Left ventricle myocardium inferior (tissue), 1 donor: ENCODE data around the gene TATDN2. TPM values are rescaled to one million over a fixed set of nuclear protein-coding genes. Genes with fewer than 3 reads are reported as not detected.
A peak's percentile ranks its signal among the peaks of the same experiment; 100 is the strongest.

Experiments
- DNase-seq: peaks from one replicate; pipeline ENCODE4 v3.0.0-alpha.2; 2020
- H3K27ac ChIP-seq: fragments of 200-600 bp; replicated peaks from 2 replicates; pipeline ENCODE4 v1.8.0; 2021
- H3K27me3 ChIP-seq: fragments of 200-600 bp; 2 replicates; pipeline ENCODE4 v1.8.0; 2021; ENCODE audit warnings: low read depth
- H3K36me3 ChIP-seq: fragments of 200-600 bp; 2 replicates; pipeline ENCODE4 v1.8.0; 2021
- H3K4me1 ChIP-seq: fragments of 200-600 bp; 2 replicates; pipeline ENCODE4 v1.8.0; 2021
- H3K4me3 ChIP-seq: fragments of 200-600 bp; 2 replicates; pipeline ENCODE4 v1.8.0; 2021; ENCODE audit warnings: mild to moderate bottlenecking, moderate library complexity
- H3K9me3 ChIP-seq: fragments of 200-600 bp; replicated peaks from 2 replicates; pipeline ENCODE4 v1.8.0; 2021
- CTCF ChIP-seq: fragments of 200-600 bp; IDR thresholded peaks from 2 replicates; pipeline ENCODE4 v1.8.0; 2021; ENCODE audit warnings: antibody characterized with exemption, mild to moderate bottlenecking, borderline replicate concordance
- intact Hi-C: fragments of 100-400 bp; cut with micrococcal nuclease; formaldehyde crosslinking; loops from one replicate; pipeline ENCODE4 v1.11.0; 2022
- total RNA-seq: library from RNA; stranded (reverse); fragmentation: NEBNext Ultra II Directional; extraction: Animal tissue kit (Norgen Biotek cat#: 25700); gene quantifications from one replicate; pipeline ENCODE4 v1.2.1, GENCODE V29; 2021
- donor health status: DM: no; HTN: yes; CAD: no; lungs with severe emphysema.

Gene TATDN2
- total RNA-seq, 1 donor from 2014 or later: 15.8 TPM

GRCh38 chr3:10240799-10241198 lies 7.5 kb upstream of the TATDN2 start:
- Histone ChIP-seq H3K27ac (no peak overlapping the region), H3K27me3 (no peaks in the 10 kb centered on the region), H3K36me3 (peaks cover 15% of the 10 kb centered on the region), H3K9me3 (peaks cover 16% of the 10 kb centered on the region), H3K4me3 (no peak overlapping the region), H3K4me1 (no peaks in the 10 kb centered on the region)
- TF ChIP-seq CTCF: no peak
- intact Hi-C loops: no loop called here
- DNase-seq: no peak

GRCh38 chr3:10242182-10243065 lies 5.8 kb upstream of the TATDN2 start:
- intact Hi-C loops: no loop called here
- peaks cover under 1% of the 10 kb centered on the region for H3K4me1 ChIP-seq
- TF ChIP-seq CTCF: no peak
- H3K27ac ChIP-seq: no peak overlapping the region
- no peaks in the 10 kb centered on the region for H3K27me3 ChIP-seq
- H3K9me3 ChIP-seq: peaks cover 22% of the 10 kb centered on the region
- no peak overlapping the region for H3K4me3 ChIP-seq
- H3K36me3 ChIP-seq: peaks cover 10% of the 10 kb centered on the region
- no peak for DNase-seq

GRCh38 chr3:10244009-10244408 lies 4.2 kb upstream of the TATDN2 start:
- Histone ChIP-seq H3K27me3 (no peaks in the 10 kb centered on the region), H3K4me3 (no peak overlapping the region), H3K9me3 (peaks cover 22% of the 10 kb centered on the region), H3K36me3 (peaks cover 3% of the 10 kb centered on the region), H3K4me1 (peaks cover 12% of the 10 kb centered on the region), H3K27ac (no peak overlapping the region)
- intact Hi-C loops: no loop called here
- TF ChIP-seq CTCF: no peak
- DNase-seq: no peak

GRCh38 chr3:10245081-10245712 lies 3.1 kb upstream of the TATDN2 start:
- no peaks in the 10 kb centered on the region for H3K27me3 ChIP-seq
- no peak overlapping the region for H3K27ac ChIP-seq
- H3K36me3 ChIP-seq: no peaks in the 10 kb centered on the region
- no peak for TF ChIP-seq CTCF
- no peak for DNase-seq
- intact Hi-C loops: no loop called here
- peaks cover 24% of the 10 kb centered on the region for H3K4me1 ChIP-seq
- H3K4me3 ChIP-seq: no peak overlapping the region
- H3K9me3 ChIP-seq: peaks cover 22% of the 10 kb centered on the region

- DNase-seq: no peak
- peaks cover 22% of the 10 kb centered on the region for H3K9me3 ChIP-seq
- peak overlapping the region; percentile 91 for H3K27ac ChIP-seq
- intact Hi-C loops: no loop called here
- peaks cover 11% of the 10 kb centered on the region for H3K36me3 ChIP-seq
- peaks cover 35% of the 10 kb centered on the region for H3K4me1 ChIP-seq
- peak overlapping the region; percentile 83 for H3K4me3 ChIP-seq
- no peaks in the 10 kb centered on the region for H3K27me3 ChIP-seq
- no peak for TF ChIP-seq CTCF
Measured at GRCh38 chr3:10247679-10248183, 528 bp upstream of the TATDN2 start.
